ENCODE measurements around the gene NTNG1.

The NTNG1 gene

DNA sequence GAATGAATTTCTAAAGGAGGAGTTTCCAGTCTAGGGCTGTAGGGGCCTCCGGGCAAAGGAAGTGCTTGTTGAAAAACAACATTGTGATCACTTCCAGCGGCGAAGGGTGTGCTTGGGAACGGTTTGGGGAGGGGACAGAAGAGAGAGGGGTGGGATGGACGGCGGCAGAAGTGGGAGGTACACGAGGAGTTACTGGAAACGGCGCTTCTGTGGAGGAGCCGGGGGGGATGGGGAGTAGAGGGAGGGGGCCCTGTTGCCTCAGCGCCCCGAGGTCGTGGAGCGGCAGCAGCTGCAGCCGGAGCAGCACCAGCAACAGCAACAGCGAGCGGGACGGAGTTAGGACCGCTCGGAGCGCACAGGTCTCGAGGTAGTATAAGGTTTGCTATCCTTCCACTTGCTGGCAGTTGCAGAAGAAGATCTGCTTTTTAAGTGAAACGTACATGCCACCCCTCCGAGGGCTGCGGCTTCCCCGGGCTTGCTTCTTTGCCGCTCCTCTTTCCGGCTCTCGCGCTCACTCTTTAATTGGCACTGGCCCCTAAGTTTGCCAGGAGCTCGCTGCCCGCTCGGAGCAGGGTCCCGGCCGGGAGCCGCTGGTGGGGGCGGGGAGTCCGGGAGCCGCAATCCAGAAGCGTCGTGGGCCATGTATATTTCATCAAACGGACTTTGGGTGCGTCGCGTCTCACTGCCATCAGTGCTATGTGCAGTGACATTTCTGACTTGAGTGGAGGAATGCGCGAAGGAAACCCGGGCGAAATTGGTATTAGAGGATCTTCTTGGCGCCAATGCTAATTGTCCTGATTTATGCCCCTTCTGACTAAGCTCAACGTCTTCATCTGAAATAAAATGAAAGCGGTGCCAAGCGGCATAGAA lies 771 bp upstream of the NTNG1 start:
- no peaks in the 10 kb centered on the region for H3K36me3 ChIP-seq
- no peaks in the 10 kb centered on the region for H3K9me3 ChIP-seq (replicated peaks in 1 of 11)
- H3K4me2 ChIP-seq = peak overlapping the region; percentile 96 to 100 (median 99)
- peak overlapping the region in 3 of 11 experiments; percentile 18 to 67 (median 46); a peak in 3 of 22 replicates for H3K9ac ChIP-seq
- H4K20me1 ChIP-seq = peaks cover 0 to 19% (median 3%) of the 10 kb centered on the region in 11 experiments; a peak in 4 of 22 replicates
- H3K4me1 ChIP-seq = peaks cover 0 to 17% (median 13%) of the 10 kb centered on the region in 10 experiments; a peak in 14 of 20 replicates
- H3K27ac ChIP-seq = no peak overlapping the region
- peak overlapping the region; percentile 63 to 76 (median 66) for H3K4me3 ChIP-seq
- no peak for TF ChIP-seq Cebpa-rat (IDR thresholded peaks at IDR 0.05)
- H3K27me3 ChIP-seq = peaks cover 41 to 52% (median 46%) of the 10 kb centered on the region in 11 experiments

- no peaks in the 10 kb centered on the region for H3K9me3 ChIP-seq (replicated peaks in 1 of 11)
- H3K27me3 ChIP-seq = peaks cover 41 to 52% (median 46%) of the 10 kb centered on the region in 11 experiments
- H3K9ac ChIP-seq = peak overlapping the region in 7 of 11 experiments; percentile 30 to 62 (median 50); a peak in 10 of 22 replicates
- no peaks in the 10 kb centered on the region for H3K36me3 ChIP-seq
- no peak for TF ChIP-seq Cebpa-rat (IDR thresholded peaks at IDR 0.05)
- H4K20me1 ChIP-seq = peaks cover 0 to 19% (median 3%) of the 10 kb centered on the region in 11 experiments; a peak in 4 of 22 replicates
- H3K27ac ChIP-seq = no peak overlapping the region
- H3K4me1 ChIP-seq = peaks cover 0 to 17% (median 13%) of the 10 kb centered on the region in 10 experiments; a peak in 14 of 20 replicates
- H3K4me2 ChIP-seq = peak overlapping the region; percentile 96 to 100 (median 99)
- H3K4me3 ChIP-seq = peak overlapping the region; percentile 63 to 76 (median 66)
Measured at GRCh38 chr1:107141491-107142126, 770 bp downstream of the NTNG1 start.

- peak overlapping the region; percentile 96 to 100 (median 99) for H3K4me2 ChIP-seq
- no peaks in the 10 kb centered on the region for H3K9me3 ChIP-seq (replicated peaks in 1 of 11)
- H3K9ac ChIP-seq = no peak overlapping the region; a peak in 2 of 22 replicates
- peak overlapping the region; percentile 63 to 76 (median 66) for H3K4me3 ChIP-seq
- no peak overlapping the region for H3K27ac ChIP-seq
- H3K36me3 ChIP-seq = no peaks in the 10 kb centered on the region
- TF ChIP-seq Cebpa-rat (IDR thresholded peaks at IDR 0.05) = no peak
- H4K20me1 ChIP-seq = peaks cover 0 to 19% (median 3%) of the 10 kb centered on the region in 11 experiments; a peak in 4 of 22 replicates
- peaks cover 41 to 52% (median 46%) of the 10 kb centered on the region in 11 experiments for H3K27me3 ChIP-seq
- peaks cover 0 to 17% (median 13%) of the 10 kb centered on the region in 10 experiments; a peak in 14 of 20 replicates for H3K4me1 ChIP-seq
Measured at GRCh38 chr1:107142140-107142542, 1.3 kb downstream of the NTNG1 start.

DNA sequence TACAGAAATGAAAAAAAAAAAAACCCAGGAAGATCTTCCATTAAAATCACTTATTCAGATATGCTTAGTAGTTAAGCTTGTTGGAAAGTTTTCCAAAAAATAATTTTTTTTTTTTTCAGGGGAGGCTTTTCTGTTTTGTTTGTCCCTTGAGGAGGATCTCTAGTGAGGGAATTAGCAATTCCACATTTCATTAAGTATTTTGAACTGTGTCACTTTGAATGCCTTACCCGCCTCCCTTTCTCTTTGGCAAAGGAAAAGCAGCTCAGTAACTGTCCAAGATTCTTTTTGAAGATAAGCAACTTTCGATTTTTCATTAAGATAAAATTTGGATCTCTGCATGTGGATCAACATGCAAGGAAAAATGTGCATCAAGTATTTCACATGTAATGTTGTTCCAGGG lies 1.8 kb downstream of the NTNG1 start:
- Histone ChIP-seq H3K9ac (no peak overlapping the region), H4K20me1 (peaks cover 0 to 19% (median 3%) of the 10 kb centered on the region in 11 experiments; a peak in 4 of 22 replicates), H3K27ac (no peak overlapping the region), H3K27me3 (peaks cover 41 to 52% (median 46%) of the 10 kb centered on the region in 11 experiments), H3K4me2 (no peak overlapping the region), H3K4me1 (peaks cover 0 to 17% (median 13%) of the 10 kb centered on the region in 10 experiments; a peak in 14 of 20 replicates), H3K4me3 (no peak overlapping the region), H3K9me3 (replicated peaks in 1 of 11) (no peaks in the 10 kb centered on the region), H3K36me3 (no peaks in the 10 kb centered on the region)
- no peak for TF ChIP-seq Cebpa-rat (IDR thresholded peaks at IDR 0.05)

- TF ChIP-seq Cebpa-rat (IDR thresholded peaks at IDR 0.05) = no peak
- Histone ChIP-seq H3K27me3 (peaks cover 18 to 25% (median 20%) of the 10 kb centered on the region in 11 experiments), H3K4me3 (no peak overlapping the region), H3K27ac (no peak overlapping the region), H3K4me2 (no peak overlapping the region), H3K9ac (no peak overlapping the region), H3K4me1 (peaks cover 0 to 10% (median 5%) of the 10 kb centered on the region in 10 experiments; a peak in 13 of 20 replicates), H3K9me3 (replicated peaks in 1 of 11) (no peaks in the 10 kb centered on the region), H4K20me1 (peaks cover 0 to 6% (median 0%) of the 10 kb centered on the region in 11 experiments; a peak in 3 of 22 replicates), H3K36me3 (no peaks in the 10 kb centered on the region)
Measured at GRCh38 chr1:107145637-107146036, 4.8 kb downstream of the NTNG1 start.

- Histone ChIP-seq H3K9ac (no peak overlapping the region), H3K27me3 (peaks cover 0 to 3% (median 0%) of the 10 kb centered on the region in 11 experiments; a peak in 3 of 22 replicates), H3K4me1 (no peaks in the 10 kb centered on the region), H3K36me3 (no peaks in the 10 kb centered on the region), H3K9me3 (replicated peaks in 1 of 11) (no peaks in the 10 kb centered on the region), H3K4me2 (no peak overlapping the region), H3K27ac (no peak overlapping the region), H4K20me1 (no peaks in the 10 kb centered on the region), H3K4me3 (no peak overlapping the region)
- no peak; a peak in 1 of 22 replicates for TF ChIP-seq Cebpa-rat (IDR thresholded peaks at IDR 0.05)
Measured at GRCh38 chr1:107147843-107148242, 7.0 kb downstream of the NTNG1 start.

DNA sequence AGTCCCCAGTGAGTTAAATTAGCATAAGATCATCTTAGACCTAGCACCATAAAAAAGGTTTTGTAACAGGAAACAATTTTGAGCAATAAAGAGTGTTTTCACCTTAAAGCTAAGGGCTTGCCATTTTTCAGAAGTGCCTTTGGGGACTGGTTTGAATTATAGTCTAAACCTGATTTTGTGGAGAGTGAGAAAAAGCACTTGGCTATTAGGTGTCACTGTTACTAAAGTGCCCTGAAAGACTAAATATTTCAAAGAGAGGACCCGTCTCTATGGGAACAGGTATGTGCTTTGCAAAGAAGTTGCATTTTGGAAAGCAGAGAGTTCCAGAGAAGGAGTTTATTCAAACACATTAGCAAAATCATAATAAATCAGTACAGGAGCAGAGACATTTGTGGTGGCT lies 9.1 kb downstream of the NTNG1 start:
- H4K20me1 ChIP-seq = no peaks in the 10 kb centered on the region
- no peak for TF ChIP-seq Cebpa-rat (IDR thresholded peaks at IDR 0.05)

GRCh38 chr1:107151295-107151694 lies 10.5 kb downstream of the NTNG1 start:
- no peaks in the 10 kb centered on the region for H4K20me1 ChIP-seq

More for the DNA sequence above, 9.1 kb downstream of the NTNG1 start:
- Histone ChIP-seq H3K27ac (no peak overlapping the region), H3K9me3 (replicated peaks in 1 of 11) (no peaks in the 10 kb centered on the region), H3K36me3 (no peaks in the 10 kb centered on the region), H3K4me2 (no peak overlapping the region), H3K4me3 (no peak overlapping the region), H3K9ac (no peak overlapping the region), H3K4me1 (no peaks in the 10 kb centered on the region), H3K27me3 (no peaks in the 10 kb centered on the region)

DNA sequence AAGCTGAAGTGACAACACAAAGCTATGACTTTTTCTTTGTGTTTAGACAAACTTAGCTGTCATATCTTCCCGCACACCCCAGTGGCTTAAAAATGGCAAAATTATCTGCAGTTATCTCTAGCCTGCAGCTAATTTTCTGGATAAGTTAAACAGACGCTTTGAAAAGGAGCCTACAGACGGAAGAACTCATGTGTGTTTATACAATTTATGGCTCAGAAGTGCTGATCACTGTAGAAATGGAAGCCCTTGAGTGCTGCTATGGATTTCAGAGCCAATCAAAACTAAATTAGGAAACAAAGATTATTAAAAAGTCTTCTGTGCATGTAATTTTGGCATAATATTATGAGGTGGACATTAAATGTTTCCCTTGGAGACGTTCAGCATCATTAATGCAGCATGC lies 11.6 kb downstream of the NTNG1 start:
- no peak overlapping the region for H3K9ac ChIP-seq
- H3K9me3 ChIP-seq (replicated peaks in 1 of 11) = no peaks in the 10 kb centered on the region

More at GRCh38 chr1:107151295-107151694, 10.5 kb downstream of the NTNG1 start:
- Histone ChIP-seq H3K4me1 (no peaks in the 10 kb centered on the region), H3K4me3 (no peak overlapping the region), H3K9ac (no peak overlapping the region), H3K27me3 (no peaks in the 10 kb centered on the region), H3K36me3 (no peaks in the 10 kb centered on the region), H3K9me3 (replicated peaks in 1 of 11) (no peaks in the 10 kb centered on the region), H3K4me2 (no peak overlapping the region), H3K27ac (no peak overlapping the region)
- TF ChIP-seq Cebpa-rat (IDR thresholded peaks at IDR 0.05) = no peak

More for the DNA sequence above, 11.6 kb downstream of the NTNG1 start:
- Histone ChIP-seq H3K27me3 (no peaks in the 10 kb centered on the region), H3K4me1 (no peaks in the 10 kb centered on the region), H3K4me2 (no peak overlapping the region), H3K4me3 (no peak overlapping the region), H4K20me1 (no peaks in the 10 kb centered on the region), H3K27ac (no peak overlapping the region), H3K36me3 (no peaks in the 10 kb centered on the region)
- TF ChIP-seq Cebpa-rat (IDR thresholded peaks at IDR 0.05) = no peak

All from BLaER1 treated with 17β-estradiol and CSF1 and Interleukin-3, amounts not matched to agents 10 nM and 100 nM (cell line).